GM19025 (cell line): ENCODE data around the gene SLC9A9.

ENCODE experiments used
- ATAC-seq: cut with Tn5 transposase; IDR thresholded peaks from one replicate; pipeline ENCODE4 v1.9.1; 2021; ENCODE audit warnings: mild to moderate bottlenecking, low read depth, moderate library complexity; ENCODE audit not compliant: unreplicated experiment

Gene SLC9A9

DNA sequence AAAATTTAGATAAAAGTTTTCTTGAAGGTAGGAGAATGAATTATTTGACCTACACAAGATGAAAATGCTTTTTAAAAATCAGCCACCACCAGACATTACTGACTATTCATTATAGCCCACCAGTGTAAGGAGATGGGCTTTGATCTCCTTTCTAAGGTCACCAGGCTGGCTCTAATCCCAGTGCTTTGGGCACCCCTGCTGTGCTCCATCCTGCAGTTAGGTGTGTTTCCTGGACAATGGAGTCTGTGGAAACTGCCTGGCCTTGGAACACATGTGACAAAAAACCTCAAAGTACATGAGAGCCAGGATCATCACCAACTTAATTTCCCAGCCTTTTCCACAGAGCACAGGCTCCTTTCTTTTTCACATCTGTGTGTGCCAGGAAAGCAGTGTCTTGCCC is 467.8 kb downstream of the SLC9A9 start:
- no peak for ATAC-seq

DNA sequence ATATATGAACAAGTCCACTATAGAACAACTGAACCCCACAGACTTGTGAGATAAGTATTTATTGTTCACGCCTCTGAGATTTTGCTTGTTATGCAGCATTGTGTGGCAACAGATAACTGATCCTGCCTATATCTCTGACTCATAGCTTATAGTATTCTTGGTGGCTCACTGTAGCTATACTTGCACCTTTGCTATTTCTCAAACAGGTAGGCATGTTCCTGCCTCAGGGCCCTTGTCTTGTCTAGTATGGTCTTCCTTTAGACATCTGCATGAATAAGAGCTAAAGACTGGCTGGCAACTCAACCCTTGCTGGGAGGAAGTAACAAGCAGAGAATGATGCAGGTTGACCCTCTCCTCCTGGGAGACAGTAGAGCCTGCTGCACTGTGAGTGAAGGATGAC is 472.6 kb downstream of the SLC9A9 start:
- ATAC-seq: no peak

DNA sequence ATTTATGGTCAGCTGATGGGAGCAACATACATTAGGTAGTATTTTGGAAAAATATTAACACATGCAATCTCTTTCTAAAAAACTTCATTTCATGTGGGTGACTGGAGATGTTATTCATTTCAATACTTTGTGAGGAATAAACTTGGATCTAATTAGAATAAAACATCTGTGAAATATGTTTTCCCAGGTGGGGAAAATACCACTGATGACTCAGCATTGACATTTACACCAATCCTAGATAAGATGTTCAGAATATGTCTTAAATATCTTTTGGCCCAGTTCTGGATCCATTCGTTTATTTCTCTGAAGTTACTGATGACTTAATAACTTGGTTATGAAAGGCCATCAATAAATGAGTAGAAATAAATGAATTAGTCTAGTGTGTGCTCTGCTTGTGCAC is 481.1 kb downstream of the SLC9A9 start:
- no peak for ATAC-seq

DNA sequence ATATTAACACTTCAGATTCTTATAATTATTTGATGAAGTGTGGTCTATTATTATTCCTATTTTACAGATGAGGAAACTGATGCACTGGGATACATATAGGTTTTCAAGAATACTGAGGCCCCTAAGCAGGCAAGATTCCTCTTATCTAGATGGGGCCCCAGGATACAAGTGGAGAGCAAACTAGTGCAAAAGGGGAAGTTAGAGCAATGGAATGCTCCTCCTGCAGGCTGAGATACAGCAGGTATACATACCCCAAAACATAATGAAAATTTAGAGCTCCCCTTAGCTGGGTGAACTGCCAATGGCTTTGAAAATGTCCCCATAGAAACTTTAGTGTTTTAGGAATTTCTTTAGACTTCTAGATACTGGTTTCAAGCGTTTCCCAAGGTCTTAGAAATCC is 481.6 kb downstream of the SLC9A9 start:
- ATAC-seq: no peak

DNA sequence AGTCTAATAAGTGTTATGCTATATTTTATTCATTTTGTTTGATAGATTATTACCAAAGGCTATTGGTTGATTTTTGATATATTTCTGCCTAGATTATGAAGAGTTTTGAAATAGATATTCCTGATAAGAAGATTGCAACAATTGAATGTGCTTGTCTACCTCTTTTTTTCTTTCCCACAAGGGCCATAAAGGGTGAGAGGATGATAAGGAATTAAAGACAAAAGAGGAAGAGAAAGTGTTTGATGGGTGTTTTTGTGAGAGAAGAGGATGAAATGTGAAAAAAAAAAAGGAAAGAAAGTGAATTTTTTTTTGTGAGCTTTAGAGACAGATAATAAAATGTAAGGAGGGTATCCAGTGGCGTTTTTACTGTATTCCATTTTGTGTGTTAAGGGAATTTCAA is 484.3 kb downstream of the SLC9A9 start:
- ATAC-seq: no peak

DNA sequence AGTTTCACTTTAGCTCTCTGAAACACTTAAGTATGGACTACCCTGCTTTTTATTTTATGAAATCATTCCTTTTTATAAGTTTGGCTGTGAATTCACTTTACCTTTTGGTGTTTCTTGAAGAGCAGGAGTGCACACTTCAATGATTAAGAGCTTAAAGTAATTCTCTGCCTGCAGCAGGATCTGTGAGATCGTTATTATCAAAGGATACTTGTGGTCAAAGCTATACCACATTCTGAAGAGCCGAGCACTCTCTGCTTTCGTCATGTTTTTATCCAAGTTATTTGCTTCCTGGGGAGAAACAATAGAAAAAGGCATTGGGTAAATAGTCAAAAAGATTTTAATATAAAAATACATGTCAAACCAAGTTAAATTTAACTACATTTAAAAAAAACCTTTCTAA is 485.0 kb downstream of the SLC9A9 start:
- ATAC-seq: no peak

DNA sequence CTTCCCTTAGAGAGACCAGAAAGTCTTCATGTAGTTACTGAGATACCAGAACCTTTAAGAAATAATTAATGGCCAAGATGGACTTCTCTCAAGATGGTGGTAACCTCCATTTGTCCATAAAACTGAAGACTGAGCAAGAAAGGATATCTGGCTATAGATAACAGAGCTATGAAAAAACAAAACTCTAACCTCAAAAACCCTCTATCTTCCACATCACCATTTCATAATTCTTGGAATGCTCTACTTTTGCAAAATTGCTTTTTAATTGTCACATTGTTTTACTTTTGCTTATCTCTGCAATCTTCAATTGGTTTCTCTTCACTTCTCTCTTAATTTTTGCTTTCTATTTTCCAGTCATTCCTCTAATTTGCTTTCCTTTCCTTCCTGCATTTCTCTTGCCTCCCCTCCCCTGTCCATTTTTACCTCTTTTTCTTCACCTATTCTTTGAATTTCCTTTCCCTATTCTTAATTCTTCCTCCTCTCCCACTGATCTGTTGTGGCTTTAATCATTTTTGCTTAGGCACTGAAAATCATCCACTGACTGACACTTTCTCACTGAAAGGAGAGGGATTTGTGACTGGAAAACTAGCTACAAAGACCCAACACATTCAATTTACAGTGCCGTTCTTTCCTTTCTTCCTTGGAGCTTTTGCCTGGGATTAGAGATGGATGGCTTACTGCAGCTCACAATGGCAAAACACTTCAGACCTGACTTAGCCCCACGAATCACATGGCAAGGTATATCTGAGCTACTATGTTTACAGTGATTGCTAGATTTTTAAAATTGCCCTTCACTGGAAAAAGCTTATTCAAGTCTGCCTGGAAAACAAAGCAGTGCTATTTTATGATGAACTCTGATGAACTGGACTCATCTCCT is 485.9 kb downstream of the SLC9A9 start:
- no peak for ATAC-seq

DNA sequence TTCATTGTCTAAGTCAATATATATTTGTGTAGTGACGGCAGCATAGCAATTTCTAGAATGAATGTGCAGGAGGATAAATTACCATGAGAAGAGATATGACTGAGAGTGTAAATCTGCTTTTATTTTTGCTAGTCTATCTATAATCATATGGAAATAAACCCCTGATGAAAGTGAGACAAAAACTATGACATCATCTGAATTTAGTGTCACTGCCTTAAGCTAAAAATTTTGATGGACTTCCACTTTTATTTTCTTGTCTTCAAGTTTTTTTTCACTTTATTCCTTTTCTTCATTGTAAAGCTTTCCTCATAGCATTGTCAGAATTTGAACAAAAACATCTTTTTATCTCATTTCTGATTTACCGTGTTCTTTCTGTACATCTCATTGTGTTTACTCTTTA is 486.7 kb downstream of the SLC9A9 start:
- no peak for ATAC-seq

DNA sequence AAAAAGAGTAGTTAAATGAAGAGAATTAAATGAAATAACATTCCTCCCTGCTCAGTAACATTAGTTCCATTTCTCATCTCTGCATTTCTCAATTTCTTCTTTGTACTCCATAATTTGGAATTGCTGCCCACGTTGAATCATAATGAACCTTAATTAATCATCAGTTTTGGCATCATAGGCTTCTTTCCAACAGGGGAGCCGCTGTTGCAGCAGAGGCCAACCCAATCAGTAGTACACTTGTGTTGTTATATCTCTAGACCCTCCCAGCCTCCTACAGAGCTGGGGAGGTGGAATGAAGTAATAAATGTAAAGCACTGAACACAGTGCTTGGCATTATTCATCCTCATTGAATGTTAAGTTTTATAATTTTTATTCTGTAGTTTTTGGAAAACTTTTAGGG is 488.0 kb downstream of the SLC9A9 start:
- no peak for ATAC-seq

DNA sequence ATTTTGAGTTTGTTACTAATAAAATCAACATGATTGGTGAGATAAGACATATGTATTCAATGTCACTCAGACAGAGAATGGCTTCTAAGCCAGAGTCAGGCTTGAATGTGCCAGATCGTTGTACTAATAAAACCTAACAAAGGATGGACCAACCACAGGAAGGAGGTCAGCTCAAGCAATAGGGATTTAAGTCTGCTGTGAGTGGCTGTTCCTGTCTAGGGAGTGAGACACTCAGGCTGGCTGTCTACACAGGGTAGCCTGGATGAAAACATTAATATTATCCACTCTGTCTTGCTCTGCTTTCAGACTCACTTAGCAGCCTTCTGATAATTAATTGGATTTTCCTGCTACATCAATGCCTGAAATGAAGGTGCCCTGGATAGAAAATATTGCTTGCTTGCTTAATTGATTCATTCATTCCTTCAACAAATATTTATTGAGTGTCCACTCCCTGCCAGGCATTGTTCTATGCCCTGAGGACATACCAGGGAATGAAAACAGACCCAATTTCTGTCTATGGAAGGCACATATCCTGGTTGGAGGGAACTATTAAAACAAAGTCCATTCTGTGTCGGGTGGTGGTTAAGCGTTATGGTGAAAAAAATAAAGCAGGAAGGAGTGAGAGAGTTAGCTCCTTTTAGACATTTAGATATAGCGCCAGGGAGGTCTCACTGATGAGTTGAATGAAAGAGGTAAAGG is 489.3 kb downstream of the SLC9A9 start:
- no peak for ATAC-seq

DNA sequence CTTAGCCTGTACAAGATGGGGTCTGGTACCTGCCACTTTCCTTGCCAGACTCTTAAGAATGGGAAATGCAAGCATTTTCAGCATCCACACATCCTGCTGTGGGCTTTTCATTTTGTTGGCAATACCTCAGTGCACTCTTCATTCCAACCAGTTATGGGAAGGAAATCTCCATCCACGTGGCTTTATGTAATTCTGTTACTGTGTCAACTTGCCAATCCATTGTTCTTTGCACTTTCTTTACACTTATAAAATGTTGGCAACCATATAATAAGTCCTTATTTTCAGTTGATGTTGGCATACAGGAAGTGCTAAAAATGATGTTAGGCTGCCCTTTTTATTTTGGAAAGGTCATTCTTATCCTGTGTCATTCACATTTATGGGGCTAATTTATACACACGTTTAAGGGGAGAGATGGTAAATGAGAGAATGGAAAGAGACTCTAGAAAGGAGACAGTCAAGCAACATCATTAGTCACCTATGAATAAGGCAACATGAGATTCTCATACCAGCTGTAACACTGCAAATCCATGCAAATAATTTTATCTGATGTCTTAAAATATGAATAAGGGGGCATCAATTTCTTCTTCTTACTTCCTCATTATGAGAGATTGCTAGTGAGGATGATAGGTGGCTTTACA is 490.0 kb downstream of the SLC9A9 start:
- ATAC-seq: no peak

DNA sequence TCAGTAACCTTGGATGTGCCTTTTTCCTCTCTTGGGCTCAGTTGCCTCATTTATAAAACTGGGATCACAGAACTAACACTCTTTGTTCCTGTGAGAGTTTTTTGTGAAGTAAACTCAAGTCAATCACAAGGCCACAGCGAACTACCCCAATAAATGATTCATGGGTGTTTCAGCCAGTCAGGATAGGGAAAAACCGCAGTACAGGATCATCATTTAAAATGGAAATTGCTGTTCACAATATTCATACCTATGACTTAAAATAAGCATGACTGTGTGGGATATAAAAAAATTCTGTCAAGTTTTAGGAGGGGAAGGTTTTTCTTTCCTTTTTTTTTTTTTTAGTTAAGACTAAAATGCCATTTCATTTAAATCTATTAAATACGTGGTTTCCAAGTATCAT is 490.6 kb downstream of the SLC9A9 start:
- no peak for ATAC-seq

DNA sequence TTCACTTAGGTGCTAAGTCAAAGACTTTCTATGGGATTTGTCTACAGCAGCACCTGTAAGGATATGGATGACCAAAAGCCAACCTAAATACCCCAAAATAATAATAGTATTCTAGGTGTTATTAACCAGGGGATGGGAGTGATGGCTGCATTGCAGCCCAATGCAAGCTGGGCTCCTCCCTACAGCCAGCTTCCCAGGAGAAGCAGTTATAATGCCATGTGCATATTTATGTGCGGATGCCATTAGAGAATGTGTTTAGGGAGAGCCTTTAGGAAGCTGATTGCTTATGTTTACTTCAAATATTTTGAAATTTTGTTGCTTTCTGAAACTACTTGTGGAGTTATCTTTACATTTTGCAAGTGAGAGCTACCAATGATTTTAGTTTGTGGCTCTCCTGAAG is 491.4 kb downstream of the SLC9A9 start:
- ATAC-seq: no peak

DNA sequence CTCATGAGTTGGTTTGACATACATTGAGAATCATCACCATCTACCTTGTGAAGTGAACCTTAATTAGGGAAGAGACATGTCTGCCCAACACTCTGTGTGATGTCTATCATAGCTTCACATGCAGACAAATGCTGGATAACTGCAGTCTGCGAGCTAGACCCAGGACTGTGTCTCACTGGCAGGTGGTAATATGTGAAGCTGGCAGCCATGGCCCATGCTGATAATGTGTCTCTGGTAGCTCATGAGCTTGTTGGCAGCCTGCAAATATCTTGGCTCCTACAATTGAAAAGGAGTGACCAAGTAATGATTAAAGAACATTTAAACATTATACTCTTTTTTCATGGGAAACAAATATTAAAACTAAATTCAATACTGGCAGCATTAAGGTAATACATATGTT is 493.9 kb downstream of the SLC9A9 start:
- no peak for ATAC-seq

DNA sequence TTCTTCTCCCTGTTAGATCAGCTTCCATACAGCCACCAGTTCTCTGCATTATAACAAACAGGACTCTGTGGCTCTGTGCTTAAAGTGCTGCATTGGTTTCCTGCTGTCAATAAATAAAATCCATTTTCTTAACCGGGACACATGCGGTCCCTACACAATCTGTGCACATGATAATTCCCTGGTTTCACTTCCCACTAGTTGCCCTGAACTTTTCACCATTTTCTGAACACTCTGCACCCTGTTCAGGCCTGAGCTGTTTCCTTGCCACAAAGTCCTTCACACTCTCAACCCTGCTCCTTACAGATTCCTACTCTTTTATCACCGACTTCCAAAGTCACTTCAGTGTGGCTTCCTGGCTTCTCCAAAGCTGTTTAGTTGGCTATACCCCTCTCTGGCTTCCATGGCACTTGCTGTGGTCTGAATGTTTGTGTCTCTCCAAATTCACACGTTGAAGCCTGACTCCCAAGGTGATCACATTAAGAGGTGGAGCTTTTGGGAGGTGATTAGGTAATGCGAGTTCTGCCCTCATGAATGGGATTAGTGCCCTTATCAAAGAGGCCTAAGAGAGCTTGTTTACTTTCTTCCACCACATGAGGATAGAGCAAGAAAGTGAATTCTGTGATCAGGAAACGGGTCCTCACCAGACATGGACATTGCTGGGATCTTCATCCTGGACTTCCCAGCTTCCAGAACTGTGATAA is 495.3 kb downstream of the SLC9A9 start:
- no peak for ATAC-seq

DNA sequence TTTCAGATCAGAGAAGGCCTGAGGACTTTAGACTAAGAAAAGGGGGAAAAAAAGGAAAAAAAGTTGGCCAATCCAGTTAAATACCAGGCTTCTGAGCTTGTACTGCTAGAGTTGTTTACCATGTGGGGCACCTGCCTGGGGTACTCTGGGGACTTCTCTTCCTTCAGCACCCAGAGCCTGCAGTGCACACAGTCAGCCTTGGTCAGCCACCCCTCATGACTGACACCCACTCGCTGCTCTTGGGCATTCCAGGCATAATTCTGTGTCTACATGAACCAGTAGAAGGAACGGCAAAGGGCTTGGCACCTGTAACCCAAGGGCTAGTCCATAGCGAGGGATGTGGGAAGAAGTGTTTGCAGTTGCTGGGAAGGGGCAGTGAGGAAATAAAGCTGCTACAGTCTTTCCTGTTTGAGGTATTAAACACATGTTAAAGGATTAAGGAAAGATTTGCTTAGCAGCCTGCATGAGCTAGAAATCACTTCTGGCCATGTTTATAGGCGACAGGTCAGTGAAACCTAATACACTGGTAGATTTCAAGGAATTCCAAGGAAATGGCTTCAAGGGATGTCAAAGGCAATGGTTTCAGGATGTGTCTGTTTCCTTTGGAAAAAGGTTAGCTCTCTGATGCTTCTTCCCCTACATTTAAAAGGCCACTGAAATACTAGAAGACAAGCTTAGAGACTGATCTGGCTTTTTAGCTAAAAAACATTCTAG is 496.2 kb downstream of the SLC9A9 start:
- no peak for ATAC-seq

DNA sequence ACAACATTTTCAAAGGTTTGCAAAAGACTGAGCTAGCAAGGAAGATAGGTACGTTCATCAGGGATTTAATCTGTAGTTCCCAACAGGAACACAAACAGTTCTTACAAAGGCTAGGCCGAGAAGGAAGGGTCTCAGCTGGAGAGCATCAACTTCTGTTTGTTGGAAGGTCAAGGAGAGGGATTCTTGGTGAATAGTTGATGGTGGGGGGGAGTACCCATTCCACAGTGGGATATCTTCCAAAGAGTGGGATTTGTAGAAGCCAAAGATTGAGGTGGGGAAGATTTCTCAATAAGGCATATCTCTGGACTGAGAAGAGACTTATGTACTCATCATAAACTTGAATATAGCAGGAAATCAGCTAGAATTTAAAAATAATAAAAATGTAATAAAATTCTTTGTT is 496.9 kb downstream of the SLC9A9 start:
- no peak for ATAC-seq

DNA sequence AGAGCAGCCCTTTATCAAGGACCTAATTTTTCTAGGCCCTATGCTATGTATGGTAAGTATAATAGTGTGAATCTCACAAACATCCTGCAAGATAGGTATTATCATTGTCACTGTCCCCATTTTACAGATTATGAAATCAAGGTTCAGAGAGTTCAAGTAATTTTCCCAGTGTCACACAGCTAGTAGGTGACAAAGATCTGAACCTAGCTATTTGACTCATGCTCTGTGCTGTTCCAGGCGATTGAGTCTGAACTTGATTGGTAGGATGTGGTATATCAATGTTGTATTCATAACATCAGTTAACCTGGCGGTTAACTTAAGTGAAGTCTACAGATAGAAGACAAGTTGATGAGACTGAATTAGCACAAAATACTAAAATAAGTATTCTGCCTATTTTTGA is 498.8 kb downstream of the SLC9A9 start:
- ATAC-seq: no peak

DNA sequence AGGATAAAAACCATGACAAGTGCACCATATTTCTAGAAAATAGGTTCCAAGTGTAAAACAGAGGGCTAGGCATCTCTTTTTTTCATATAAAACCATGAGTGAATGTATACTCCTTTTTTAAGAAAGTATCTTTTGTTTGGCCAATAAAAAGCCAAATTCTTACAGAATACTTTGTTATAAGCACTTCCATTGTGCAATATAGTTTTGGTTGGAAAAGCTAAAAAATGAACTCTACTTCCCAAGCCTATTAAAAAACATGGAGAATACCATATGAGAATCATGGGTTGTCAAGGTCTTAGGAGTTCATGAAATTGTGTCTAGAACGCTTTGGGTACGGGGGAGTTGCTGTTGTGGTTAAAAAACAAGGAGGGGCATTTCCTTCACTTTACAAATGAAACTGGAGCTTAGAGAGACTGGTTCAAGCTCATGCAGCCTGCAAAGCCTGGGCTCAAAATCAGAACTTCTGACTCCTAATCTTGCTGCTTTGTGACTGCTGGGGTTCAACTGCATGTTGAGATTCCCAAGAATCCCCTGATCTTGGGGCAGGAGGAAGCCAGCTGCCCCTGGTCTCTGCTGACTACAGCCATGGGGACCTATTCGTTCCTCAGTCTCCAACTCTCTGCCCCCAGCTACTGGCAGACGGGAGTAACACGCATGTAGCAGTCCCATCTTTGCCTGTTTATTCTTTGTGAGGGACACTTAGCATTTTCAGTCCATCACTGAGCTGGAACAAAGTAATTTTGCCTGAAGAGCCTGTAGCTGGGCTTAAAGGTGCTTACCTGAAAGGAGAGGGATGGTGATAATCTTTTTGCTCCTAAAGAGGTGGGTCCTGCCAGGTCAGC is 499.6 kb downstream of the SLC9A9 start:
- no peak for ATAC-seq
